HepG2 (cell line): ENCODE results near the gene CTXN1. TPM values are rescaled to one million over a fixed set of nuclear protein-coding genes. Genes with fewer than 3 reads are reported as not detected.

ENCODE experiments used
- AGO1 ChIP-seq: fragments of 200-400 bp; formaldehyde crosslinking; IDR thresholded peaks from 2 replicates; pipeline ENCODE4 v1.6.1; 2017; ENCODE audit warnings: mild to moderate bottlenecking, low read depth, low read length, moderate library complexity; ENCODE audit not compliant: poor library complexity, severe bottlenecking
- GABPA ChIP-seq, 2 experiments: IDR thresholded peaks; 2 replicates each; pipeline ENCODE4 v1.6.1; 2011 to 2016; ENCODE audit warnings: low read depth in 2 of 2, low read length in 1 of 2, missing biosample characterization in 1 of 2, missing genetic modification characterization in 1 of 2
- NBN ChIP-seq: fragments of 450-650 bp; conservative IDR thresholded peaks from 2 replicates; pipeline ENCODE4 v1.6.1; 2017
- PRPF4 ChIP-seq: fragments of 200-400 bp; formaldehyde crosslinking; IDR thresholded peaks from 2 replicates; pipeline ENCODE4 v1.6.1; 2016; ENCODE audit warnings: low read length, low read depth; ENCODE audit not compliant: poor library complexity, severe bottlenecking
- RARA ChIP-seq: IDR thresholded peaks from 2 replicates; pipeline ENCODE4 v1.6.1; 2016; ENCODE audit warnings: missing genetic modification reagents, missing compliant biosample characterization
- RFX1 ChIP-seq: fragments of 450-650 bp; IDR thresholded peaks from 2 replicates; pipeline ENCODE4 v1.6.1; 2017
- SMYD3 ChIP-seq: sonication (generic); formaldehyde crosslinking; IDR thresholded peaks from 2 replicates; pipeline ENCODE4 v1.8.1; 2023; ENCODE audit warnings: mild to moderate bottlenecking, missing genetic modification reagents
- ZBTB38 ChIP-seq: sonication (generic); formaldehyde crosslinking; IDR thresholded peaks from 2 replicates; pipeline ENCODE4 v1.5.1; 2020; ENCODE audit warnings: mild to moderate bottlenecking, missing genetic modification reagents
- ZBTB7B ChIP-seq: sonication (generic); formaldehyde crosslinking; IDR thresholded peaks from 2 replicates; pipeline ENCODE4 v1.4.0; 2020; ENCODE audit warnings: missing genetic modification reagents
- ZFP90 ChIP-seq: sonication (generic); formaldehyde crosslinking; IDR thresholded peaks from 2 replicates; pipeline ENCODE4 v1.8.0; 2022; ENCODE audit warnings: missing genetic modification reagents, mild to moderate bottlenecking, inconsistent platforms, borderline replicate concordance
- ZNF224 ChIP-seq: sonication (generic); formaldehyde crosslinking; IDR thresholded peaks from 2 replicates; pipeline ENCODE4 v1.5.0; 2020; ENCODE audit warnings: mild to moderate bottlenecking, missing genetic modification reagents
- ZNF317 ChIP-seq: sonication (generic); formaldehyde crosslinking; IDR thresholded peaks from 2 replicates; pipeline ENCODE4 v1.5.0; 2020; ENCODE audit warnings: mild to moderate bottlenecking, missing genetic modification reagents
- ZNF350 ChIP-seq: sonication (generic); formaldehyde crosslinking; IDR thresholded peaks from 2 replicates; pipeline ENCODE4 v1.4.0; 2020; ENCODE audit warnings: mild to moderate bottlenecking, low read depth, missing genetic modification reagents, borderline replicate concordance
- ZNF383 ChIP-seq: sonication (generic); formaldehyde crosslinking; IDR thresholded peaks from 2 replicates; pipeline ENCODE4 v1.4.0; 2020; ENCODE audit warnings: missing genetic modification reagents, mild to moderate bottlenecking, borderline replicate concordance
- ZNF781 ChIP-seq: sonication (generic); formaldehyde crosslinking; IDR thresholded peaks from 2 replicates; pipeline ENCODE4 v1.5.1; 2020; ENCODE audit warnings: borderline replicate concordance, mild to moderate bottlenecking, missing genetic modification reagents; ENCODE audit errors: not compliant biosample characterization
- polyA plus RNA-seq, 8 experiments: library from polyadenylated mRNA; depleted of rRNA in 3 of 8; stranded (reverse) in 7 of 8; unstranded in 1 of 8; fragments of >200 nt; fragmentation: Illumina TruSeq in 4 of 8; extraction: Trizol in 4 of 8; gene quantifications; 2 replicates each; pipeline versions ENCODE4 v1.2.1 to v1.2.3, GENCODE V29; 2011 to 2016; ENCODE audit warnings: low read depth in 4 of 8, missing spikeins in 1 of 8, mixed read lengths in 1 of 8; ENCODE audit not compliant: insufficient read depth in 1 of 8
- total RNA-seq, 5 experiments: library from RNA; depleted of rRNA; stranded (reverse); fragments of >200 nt; fragmentation: Illumina TruSeq; extraction: Trizol; gene quantifications; 2 replicates each; pipeline ENCODE4 v1.2.3, GENCODE V29; 2016; ENCODE audit warnings: low read depth in 1 of 5
- TF ChIP-seq, protein P1 (sequence below), 2 experiments: sonication (generic) in 1 of 2; formaldehyde crosslinking in 1 of 2; IDR thresholded peaks; 2 replicates each; pipeline versions ENCODE4 v1.4.0 to v1.6.1; 2018 to 2020; ENCODE audit warnings: missing genetic modification reagents in 2 of 2, borderline replicate concordance in 1 of 2, low read depth in 1 of 2, mild to moderate bottlenecking in 1 of 2, missing biosample characterization in 1 of 2
- TF ChIP-seq, protein P2 (sequence below): sonication (generic); formaldehyde crosslinking; IDR thresholded peaks from 2 replicates; pipeline ENCODE4 v1.4.0; 2020; ENCODE audit warnings: missing genetic modification reagents
- TF ChIP-seq, protein P3 (sequence below): sonication (generic); formaldehyde crosslinking; IDR thresholded peaks from 2 replicates; pipeline ENCODE4 v1.4.0; 2020; ENCODE audit warnings: missing genetic modification reagents

Gene CTXN1
- total and polyA plus RNA-seq, 2 of the 13 experiments (the other 11 are each of a cell fraction or from before 2014, with no cell fraction given), result 0.11 TPM; not detected in 1

DNA sequence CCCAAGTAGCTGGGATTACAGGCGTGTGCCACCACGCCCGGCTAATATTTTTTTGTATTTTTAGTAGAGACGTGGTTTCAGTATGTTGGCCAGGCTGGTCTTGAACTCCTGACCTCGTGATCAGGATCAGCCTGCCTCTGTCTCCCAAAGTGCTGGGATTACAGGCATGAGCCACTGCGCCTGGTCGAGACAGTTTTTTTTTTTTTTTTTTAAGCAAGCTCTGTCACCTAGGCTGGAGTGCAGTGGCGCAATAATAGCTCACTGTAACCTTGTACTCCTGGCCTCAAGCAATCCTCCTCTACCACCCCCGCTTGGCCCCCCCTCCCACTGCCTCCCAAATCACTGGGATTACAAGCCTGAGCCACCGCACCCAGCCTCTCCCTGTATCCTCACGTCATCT, 28.6 kb downstream of the CTXN1 start (continued):
- no peak for TF ChIP-seq ZNF383 (CRISPR knock-in tag)
- no peak for TF ChIP-seq AGO1
- no peak for TF ChIP-seq GABPA (IDR thresholded peaks at IDR 0.05; ENCODE audit: low read depth, low read length)
- TF ChIP-seq GABPA (CRISPR knock-in tag; IDR thresholded peaks at IDR 0.05; ENCODE audit: low read depth), result no peak
- peak; percentile 44; the same call in 1 of the 2 replicates for TF ChIP-seq ZBTB38 (CRISPR knock-in tag)
- TF ChIP-seq ZNF350 (CRISPR knock-in tag), result peak; percentile 62; the same call in 1 of the 2 replicates
- no peak for TF ChIP-seq SMYD3 (CRISPR knock-in tag)
- TF ChIP-seq ZNF781 (CRISPR knock-in tag), result no peak
- TF ChIP-seq ZFP90 (CRISPR knock-in tag), result peak; percentile 81; the same call in 1 of the 2 replicates
- TF ChIP-seq ZBTB7B (CRISPR knock-in tag), result no peak; the same call in 1 of the 2 replicates
- no peak for TF ChIP-seq ZNF224 (CRISPR knock-in tag)
- TF ChIP-seq, protein P1, sequence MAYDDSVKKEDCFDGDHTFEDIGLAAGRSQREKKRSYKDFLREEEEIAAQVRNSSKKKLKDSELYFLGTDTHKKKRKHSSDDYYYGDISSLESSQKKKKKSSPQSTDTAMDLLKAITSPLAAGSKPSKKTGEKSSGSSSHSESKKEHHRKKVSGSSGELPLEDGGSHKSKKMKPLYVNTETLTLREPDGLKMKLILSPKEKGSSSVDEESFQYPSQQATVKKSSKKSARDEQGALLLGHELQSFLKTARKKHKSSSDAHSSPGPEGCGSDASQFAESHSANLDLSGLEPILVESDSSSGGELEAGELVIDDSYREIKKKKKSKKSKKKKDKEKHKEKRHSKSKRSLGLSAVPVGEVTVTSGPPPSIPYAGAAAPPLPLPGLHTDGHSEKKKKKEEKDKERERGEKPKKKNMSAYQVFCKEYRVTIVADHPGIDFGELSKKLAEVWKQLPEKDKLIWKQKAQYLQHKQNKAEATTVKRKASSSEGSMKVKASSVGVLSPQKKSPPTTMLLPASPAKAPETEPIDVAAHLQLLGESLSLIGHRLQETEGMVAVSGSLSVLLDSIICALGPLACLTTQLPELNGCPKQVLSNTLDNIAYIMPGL (CRISPR knock-in tag; IDR thresholded peaks at IDR 0.05; ENCODE audit: borderline replicate concordance in 1 of 2, low read depth in 1 of 2), result no peak
- no peak for TF ChIP-seq PRPF4
- TF ChIP-seq ZNF317 (CRISPR knock-in tag), result no peak
- no peak for TF ChIP-seq RFX1
- TF ChIP-seq RARA (CRISPR knock-in tag), result peak; percentile 56
- TF ChIP-seq NBN, result no peak
- TF ChIP-seq, protein P2, sequence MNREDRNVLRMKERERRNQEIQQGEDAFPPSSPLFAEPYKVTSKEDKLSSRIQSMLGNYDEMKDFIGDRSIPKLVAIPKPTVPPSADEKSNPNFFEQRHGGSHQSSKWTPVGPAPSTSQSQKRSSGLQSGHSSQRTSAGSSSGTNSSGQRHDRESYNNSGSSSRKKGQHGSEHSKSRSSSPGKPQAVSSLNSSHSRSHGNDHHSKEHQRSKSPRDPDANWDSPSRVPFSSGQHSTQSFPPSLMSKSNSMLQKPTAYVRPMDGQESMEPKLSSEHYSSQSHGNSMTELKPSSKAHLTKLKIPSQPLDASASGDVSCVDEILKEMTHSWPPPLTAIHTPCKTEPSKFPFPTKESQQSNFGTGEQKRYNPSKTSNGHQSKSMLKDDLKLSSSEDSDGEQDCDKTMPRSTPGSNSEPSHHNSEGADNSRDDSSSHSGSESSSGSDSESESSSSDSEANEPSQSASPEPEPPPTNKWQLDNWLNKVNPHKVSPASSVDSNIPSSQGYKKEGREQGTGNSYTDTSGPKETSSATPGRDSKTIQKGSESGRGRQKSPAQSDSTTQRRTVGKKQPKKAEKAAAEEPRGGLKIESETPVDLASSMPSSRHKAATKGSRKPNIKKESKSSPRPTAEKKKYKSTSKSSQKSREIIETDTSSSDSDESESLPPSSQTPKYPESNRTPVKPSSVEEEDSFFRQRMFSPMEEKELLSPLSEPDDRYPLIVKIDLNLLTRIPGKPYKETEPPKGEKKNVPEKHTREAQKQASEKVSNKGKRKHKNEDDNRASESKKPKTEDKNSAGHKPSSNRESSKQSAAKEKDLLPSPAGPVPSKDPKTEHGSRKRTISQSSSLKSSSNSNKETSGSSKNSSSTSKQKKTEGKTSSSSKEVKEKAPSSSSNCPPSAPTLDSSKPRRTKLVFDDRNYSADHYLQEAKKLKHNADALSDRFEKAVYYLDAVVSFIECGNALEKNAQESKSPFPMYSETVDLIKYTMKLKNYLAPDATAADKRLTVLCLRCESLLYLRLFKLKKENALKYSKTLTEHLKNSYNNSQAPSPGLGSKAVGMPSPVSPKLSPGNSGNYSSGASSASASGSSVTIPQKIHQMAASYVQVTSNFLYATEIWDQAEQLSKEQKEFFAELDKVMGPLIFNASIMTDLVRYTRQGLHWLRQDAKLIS, result no peak
- TF ChIP-seq, protein P3, sequence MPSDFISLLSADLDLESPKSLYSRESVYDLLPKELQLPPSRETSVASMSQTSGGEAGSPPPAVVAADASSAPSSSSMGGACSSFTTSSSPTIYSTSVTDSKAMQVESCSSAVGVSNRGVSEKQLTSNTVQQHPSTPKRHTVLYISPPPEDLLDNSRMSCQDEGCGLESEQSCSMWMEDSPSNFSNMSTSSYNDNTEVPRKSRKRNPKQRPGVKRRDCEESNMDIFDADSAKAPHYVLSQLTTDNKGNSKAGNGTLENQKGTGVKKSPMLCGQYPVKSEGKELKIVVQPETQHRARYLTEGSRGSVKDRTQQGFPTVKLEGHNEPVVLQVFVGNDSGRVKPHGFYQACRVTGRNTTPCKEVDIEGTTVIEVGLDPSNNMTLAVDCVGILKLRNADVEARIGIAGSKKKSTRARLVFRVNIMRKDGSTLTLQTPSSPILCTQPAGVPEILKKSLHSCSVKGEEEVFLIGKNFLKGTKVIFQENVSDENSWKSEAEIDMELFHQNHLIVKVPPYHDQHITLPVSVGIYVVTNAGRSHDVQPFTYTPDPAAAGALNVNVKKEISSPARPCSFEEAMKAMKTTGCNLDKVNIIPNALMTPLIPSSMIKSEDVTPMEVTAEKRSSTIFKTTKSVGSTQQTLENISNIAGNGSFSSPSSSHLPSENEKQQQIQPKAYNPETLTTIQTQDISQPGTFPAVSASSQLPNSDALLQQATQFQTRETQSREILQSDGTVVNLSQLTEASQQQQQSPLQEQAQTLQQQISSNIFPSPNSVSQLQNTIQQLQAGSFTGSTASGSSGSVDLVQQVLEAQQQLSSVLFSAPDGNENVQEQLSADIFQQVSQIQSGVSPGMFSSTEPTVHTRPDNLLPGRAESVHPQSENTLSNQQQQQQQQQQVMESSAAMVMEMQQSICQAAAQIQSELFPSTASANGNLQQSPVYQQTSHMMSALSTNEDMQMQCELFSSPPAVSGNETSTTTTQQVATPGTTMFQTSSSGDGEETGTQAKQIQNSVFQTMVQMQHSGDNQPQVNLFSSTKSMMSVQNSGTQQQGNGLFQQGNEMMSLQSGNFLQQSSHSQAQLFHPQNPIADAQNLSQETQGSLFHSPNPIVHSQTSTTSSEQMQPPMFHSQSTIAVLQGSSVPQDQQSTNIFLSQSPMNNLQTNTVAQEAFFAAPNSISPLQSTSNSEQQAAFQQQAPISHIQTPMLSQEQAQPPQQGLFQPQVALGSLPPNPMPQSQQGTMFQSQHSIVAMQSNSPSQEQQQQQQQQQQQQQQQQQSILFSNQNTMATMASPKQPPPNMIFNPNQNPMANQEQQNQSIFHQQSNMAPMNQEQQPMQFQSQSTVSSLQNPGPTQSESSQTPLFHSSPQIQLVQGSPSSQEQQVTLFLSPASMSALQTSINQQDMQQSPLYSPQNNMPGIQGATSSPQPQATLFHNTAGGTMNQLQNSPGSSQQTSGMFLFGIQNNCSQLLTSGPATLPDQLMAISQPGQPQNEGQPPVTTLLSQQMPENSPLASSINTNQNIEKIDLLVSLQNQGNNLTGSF (CRISPR knock-in tag), result no peak
